ENCODE results near the gene CALCB. TPM values are rescaled to one million over a fixed set of nuclear protein-coding genes. Genes with fewer than 3 reads are reported as not detected.

CALCB gene
- total and polyA plus RNA-seq, 12 donors: 0.10 to 2.7 (median 0.14) TPM; not detected in 7

- Histone ChIP-seq H3K27me3 (peaks cover 0 to 55% (median 43%) of the 10 kb centered on the region in 7 donors), H3K27ac (no peak overlapping the region), H3K4me3 (no peak overlapping the region), H3K36me3 (no peaks in the 10 kb centered on the region), H3K9me3 (peaks cover 0 to 25% (median 3%) of the 10 kb centered on the region in 11 donors), H3K4me1 (peaks cover 10 to 21% (median 14%) of the 10 kb centered on the region in 9 donors)
- no peak for ATAC-seq
- intact Hi-C loops (cut with DNase I): loop anchor here in 7 of 10 donors (5.0 to 10.0 kb wide), 5 partner anchors 97 to 537 kb away; partner anchors contain the start of gene CALCA (in 6 of the 7)
- DNase-seq: no peak
- TF ChIP-seq CTCF (IDR thresholded peaks at IDR 0.05): no peak
- WGBS, 2 donors: 90 to 91% methylated on average over 32 of the region's 32 CpGs
Measured at GRCh38 chr11:15071556-15072255, 1.7 kb upstream of the CALCB start.

DNA sequence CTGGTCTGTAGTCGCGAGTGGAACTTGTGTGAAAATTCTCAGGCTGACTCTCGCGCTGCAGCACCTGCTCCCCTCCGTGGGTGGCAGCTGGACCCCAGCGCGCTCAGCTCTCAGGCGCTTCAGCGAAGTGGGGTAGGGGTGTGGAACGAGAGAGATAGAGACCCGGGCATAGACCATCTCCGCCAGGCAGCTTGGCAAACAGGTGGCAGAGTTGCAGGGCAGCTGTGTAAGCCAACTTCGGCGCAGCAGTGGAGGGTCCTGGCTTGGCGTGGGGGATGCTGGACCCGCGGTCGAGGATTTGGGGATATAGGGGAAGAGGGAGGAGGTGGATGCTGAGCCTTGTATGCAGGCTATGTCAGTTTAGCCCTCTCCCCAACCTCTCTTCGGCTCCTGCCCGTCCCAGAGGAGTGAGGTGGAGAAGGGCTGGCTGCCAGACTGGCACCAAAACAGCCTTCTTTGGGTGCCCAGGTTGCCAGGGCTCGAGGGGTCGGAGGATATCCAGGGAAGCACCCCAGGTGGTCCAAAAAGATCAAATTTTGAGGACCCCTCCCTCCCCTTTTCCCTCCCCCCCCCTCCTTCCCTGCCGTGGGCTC, 746 bp upstream of the CALCB start:
- no peak for TF ChIP-seq CTCF (IDR thresholded peaks at IDR 0.05)
- no peak overlapping the region for H3K27ac ChIP-seq
- DNase-seq: no peak
- H3K9me3 ChIP-seq: peaks cover 0 to 25% (median 3%) of the 10 kb centered on the region in 11 donors
- H3K36me3 ChIP-seq: no peaks in the 10 kb centered on the region
- H3K4me1 ChIP-seq: peaks cover 10 to 21% (median 14%) of the 10 kb centered on the region in 9 donors
- WGBS, 2 donors: 73 to 74% methylated on average over 23 of the region's 23 CpGs
- no peak for ATAC-seq
- H3K27me3 ChIP-seq: peaks cover 0 to 55% (median 48%) of the 10 kb centered on the region in 7 donors
- no peak overlapping the region for H3K4me3 ChIP-seq
- intact Hi-C loops (cut with DNase I): loop anchor here in 7 of 10 donors (5.0 to 10.0 kb wide), 5 partner anchors 98 to 538 kb away; partner anchors contain the start of gene CALCA (in 6 of the 7)

DNA sequence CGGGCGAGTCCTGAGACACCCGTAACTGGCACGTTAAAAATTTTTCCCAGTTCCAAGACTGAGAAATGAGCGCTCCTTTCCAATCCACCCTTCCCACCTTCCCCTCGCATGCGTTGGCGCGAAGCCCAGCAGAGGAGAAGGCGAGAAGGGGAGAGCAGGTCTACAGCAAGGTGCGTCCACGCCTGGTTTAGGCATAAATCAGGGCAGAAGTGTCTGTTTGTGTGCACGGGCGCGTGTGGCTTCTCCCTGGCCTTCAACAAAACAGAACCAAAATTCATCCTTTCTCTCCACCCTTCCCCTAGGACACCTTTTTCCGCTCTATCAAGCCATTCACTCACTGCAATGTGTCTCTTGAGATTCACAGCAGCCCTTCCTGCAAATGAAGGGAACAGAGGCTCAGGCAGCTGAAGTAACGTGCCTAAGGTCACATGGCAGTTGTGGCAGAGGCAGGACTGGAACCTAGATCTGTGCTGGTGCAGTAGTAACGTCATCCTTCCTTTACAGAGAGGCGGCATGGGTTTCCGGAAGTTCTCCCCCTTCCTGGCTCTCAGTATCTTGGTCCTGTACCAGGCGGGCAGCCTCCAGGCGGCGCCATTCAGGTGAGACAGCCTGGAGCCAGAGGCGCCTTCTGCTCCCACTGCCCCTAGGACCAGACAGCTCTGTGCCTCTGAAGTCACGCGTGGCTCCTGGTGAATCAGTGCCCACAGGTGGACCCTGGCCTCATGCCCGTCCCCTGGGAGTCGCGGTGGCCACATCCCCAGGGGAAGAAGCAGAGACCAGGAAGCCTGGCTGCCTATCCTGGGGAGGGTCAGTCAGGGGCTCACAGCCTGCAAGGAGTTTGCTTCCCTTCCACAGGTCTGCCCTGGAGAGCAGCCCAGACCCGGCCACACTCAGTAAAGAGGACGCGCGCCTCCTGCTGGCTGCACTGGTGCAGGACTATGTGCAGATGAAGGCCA, 1.1 kb downstream of the CALCB start:
- no peaks in the 10 kb centered on the region for H3K36me3 ChIP-seq
- intact Hi-C loops (cut with DNase I): loop anchor here in 9 of 10 donors (2.0 to 10.0 kb wide), 7 partner anchors 100 to 540 kb away; partner anchors contain the start of gene CALCA (in 6 of the 9)
- peak; percentile 85 to 94 (median 92) for ATAC-seq
- H3K4me1 ChIP-seq: peaks cover 10 to 21% (median 14%) of the 10 kb centered on the region in 9 donors
- peaks cover 0 to 13% (median 3%) of the 10 kb centered on the region in 11 donors for H3K9me3 ChIP-seq
- H3K27me3 ChIP-seq: peaks cover 0 to 60% (median 48%) of the 10 kb centered on the region in 7 donors
- peak; percentile 75 to 83 for DNase-seq
- no peak overlapping the region for H3K27ac ChIP-seq
- H3K4me3 ChIP-seq: peak overlapping the region in 9 of 10 donors; percentile 9 to 46 (median 37)
- 4% methylated on average over 29 to 33 of the region's 33 CpGs for WGBS, 2 donors
- peak; percentile 42 to 83 (median 75) for TF ChIP-seq CTCF (IDR thresholded peaks at IDR 0.05)

Data from heart right ventricle (tissue), 16 donors.